Fibroblast of lung (primary cell): ENCODE data around the gene GGTLC2.

Experiments
- EZH2 ChIP-seq: IDR thresholded peaks from 2 replicates; pipeline ENCODE4 v1.5.1; 2012; ENCODE audit warnings: low read length, control low read depth, mild to moderate bottlenecking; ENCODE audit errors: missing control alignments
- TF ChIP-seq, protein P1 (sequence below), 2 donors: IDR thresholded peaks in 1 of 2; conservative IDR thresholded peaks in 1 of 2; 1 replicate in 1 of 2; 2 replicates in 1 of 2; pipeline ENCODE4 v1.5.1; 2011 to 2012; ENCODE audit warnings: low read length in 2 of 2, control low read depth in 1 of 2, inconsistent platforms in 1 of 2, low read depth in 1 of 2, mild to moderate bottlenecking in 1 of 2

DNA sequence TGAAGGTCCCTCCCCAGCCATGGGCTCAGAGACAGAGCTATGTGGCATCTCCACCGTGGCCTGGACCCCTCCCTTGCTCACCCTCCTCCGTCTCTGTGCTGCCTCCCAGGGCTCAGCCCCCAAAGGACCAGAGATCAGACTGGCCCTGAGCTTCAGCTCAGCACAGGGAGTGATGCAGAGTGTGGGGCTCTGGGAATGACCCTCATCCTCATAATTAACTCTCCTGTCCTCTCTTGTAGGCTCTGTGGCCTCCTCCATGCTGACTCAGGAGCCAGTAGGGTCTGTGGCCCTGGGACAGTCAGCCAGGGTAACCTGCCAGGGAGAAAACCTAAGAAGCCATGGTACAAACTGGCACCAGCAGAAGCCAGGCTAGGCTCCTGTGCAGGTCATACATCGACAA lies 28.7 kb downstream of the GGTLC2 start:
- TF ChIP-seq, protein P1, sequence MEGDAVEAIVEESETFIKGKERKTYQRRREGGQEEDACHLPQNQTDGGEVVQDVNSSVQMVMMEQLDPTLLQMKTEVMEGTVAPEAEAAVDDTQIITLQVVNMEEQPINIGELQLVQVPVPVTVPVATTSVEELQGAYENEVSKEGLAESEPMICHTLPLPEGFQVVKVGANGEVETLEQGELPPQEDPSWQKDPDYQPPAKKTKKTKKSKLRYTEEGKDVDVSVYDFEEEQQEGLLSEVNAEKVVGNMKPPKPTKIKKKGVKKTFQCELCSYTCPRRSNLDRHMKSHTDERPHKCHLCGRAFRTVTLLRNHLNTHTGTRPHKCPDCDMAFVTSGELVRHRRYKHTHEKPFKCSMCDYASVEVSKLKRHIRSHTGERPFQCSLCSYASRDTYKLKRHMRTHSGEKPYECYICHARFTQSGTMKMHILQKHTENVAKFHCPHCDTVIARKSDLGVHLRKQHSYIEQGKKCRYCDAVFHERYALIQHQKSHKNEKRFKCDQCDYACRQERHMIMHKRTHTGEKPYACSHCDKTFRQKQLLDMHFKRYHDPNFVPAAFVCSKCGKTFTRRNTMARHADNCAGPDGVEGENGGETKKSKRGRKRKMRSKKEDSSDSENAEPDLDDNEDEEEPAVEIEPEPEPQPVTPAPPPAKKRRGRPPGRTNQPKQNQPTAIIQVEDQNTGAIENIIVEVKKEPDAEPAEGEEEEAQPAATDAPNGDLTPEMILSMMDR (conservative IDR thresholded peaks at IDR 0.05 in 1 of 2, IDR thresholded peaks at IDR 0.05 in 1 of 2; ENCODE audit: low read depth in 1 of 2, low read length in 2 of 2): no peak
- no peak for TF ChIP-seq EZH2
